ENCODE measurements around the gene AMOTL2.

The AMOTL2 gene

GRCh38 chr3:134363381-134363755 is 10.9 kb downstream of the AMOTL2 start:
- Histone ChIP-seq H3K9me3 (ENCODE audit: severe bottlenecking) (no peaks in the 10 kb centered on the region), H3K27ac (ENCODE audit: poor library complexity, severe bottlenecking) (peak overlapping the region; percentile 96), H3K36me3 (ENCODE audit: low read depth) (peaks cover 96% of the 10 kb centered on the region), H3K4me1 (ENCODE audit: insufficient read depth, poor library complexity, severe bottlenecking) (peaks cover 55% of the 10 kb centered on the region), H3K27me3 (ENCODE audit: insufficient read depth, poor library complexity, severe bottlenecking) (no peaks in the 10 kb centered on the region), H3K4me3 (ENCODE audit: severe bottlenecking) (no peak overlapping the region)
- ATAC-seq (ENCODE audit: low read depth), result no peak
- DNase-seq (ENCODE audit: low spot score), result no peak
- TF ChIP-seq CTCF (IDR thresholded peaks at IDR 0.05; ENCODE audit: poor library complexity, severe bottlenecking), result no peak

GRCh38 chr3:134362670-134363380 is 11.4 kb downstream of the AMOTL2 start:
- Histone ChIP-seq H3K27me3 (ENCODE audit: insufficient read depth, poor library complexity, severe bottlenecking) (no peaks in the 10 kb centered on the region), H3K4me1 (ENCODE audit: insufficient read depth, poor library complexity, severe bottlenecking) (peaks cover 61% of the 10 kb centered on the region), H3K4me3 (ENCODE audit: severe bottlenecking) (no peak overlapping the region), H3K9me3 (ENCODE audit: severe bottlenecking) (no peaks in the 10 kb centered on the region), H3K27ac (ENCODE audit: poor library complexity, severe bottlenecking) (peak overlapping the region; percentile 96), H3K36me3 (ENCODE audit: low read depth) (peaks cover 96% of the 10 kb centered on the region)
- ATAC-seq (ENCODE audit: low read depth) (no peak), DNase-seq (ENCODE audit: low spot score) (no peak)
- TF ChIP-seq CTCF (IDR thresholded peaks at IDR 0.05; ENCODE audit: poor library complexity, severe bottlenecking), result no peak

- Histone ChIP-seq H3K9me3 (ENCODE audit: severe bottlenecking) (no peaks in the 10 kb centered on the region), H3K36me3 (ENCODE audit: low read depth) (peaks cover 96% of the 10 kb centered on the region), H3K27ac (ENCODE audit: poor library complexity, severe bottlenecking) (peak overlapping the region; percentile 96), H3K4me3 (ENCODE audit: severe bottlenecking) (no peak overlapping the region), H3K27me3 (ENCODE audit: insufficient read depth, poor library complexity, severe bottlenecking) (no peaks in the 10 kb centered on the region), H3K4me1 (ENCODE audit: insufficient read depth, poor library complexity, severe bottlenecking) (peaks cover 67% of the 10 kb centered on the region)
- ATAC-seq (ENCODE audit: low read depth) (no peak), DNase-seq (ENCODE audit: low spot score) (peak; percentile 19)
- no peak for TF ChIP-seq CTCF (IDR thresholded peaks at IDR 0.05; ENCODE audit: poor library complexity, severe bottlenecking)
Measured at GRCh38 chr3:134362221-134362620, 12.0 kb downstream of the AMOTL2 start.

- Histone ChIP-seq H3K4me3 (ENCODE audit: severe bottlenecking) (no peak overlapping the region), H3K36me3 (ENCODE audit: low read depth) (peaks cover 96% of the 10 kb centered on the region), H3K4me1 (ENCODE audit: insufficient read depth, poor library complexity, severe bottlenecking) (peaks cover 62% of the 10 kb centered on the region), H3K27ac (ENCODE audit: poor library complexity, severe bottlenecking) (peak overlapping the region; percentile 96), H3K27me3 (ENCODE audit: insufficient read depth, poor library complexity, severe bottlenecking) (no peaks in the 10 kb centered on the region), H3K9me3 (ENCODE audit: severe bottlenecking) (no peaks in the 10 kb centered on the region)
- TF ChIP-seq CTCF (IDR thresholded peaks at IDR 0.05; ENCODE audit: poor library complexity, severe bottlenecking), result no peak
- DNase-seq (ENCODE audit: low spot score), result peak; percentile 56
- ATAC-seq (ENCODE audit: low read depth), result no peak
Measured at GRCh38 chr3:134361162-134361835, 12.9 kb downstream of the AMOTL2 start.

- H3K4me1 ChIP-seq (ENCODE audit: insufficient read depth, poor library complexity, severe bottlenecking), result peaks cover 55% of the 10 kb centered on the region
- DNase-seq (ENCODE audit: low spot score) (peak; percentile 60), ATAC-seq (ENCODE audit: low read depth) (no peak)
- H3K4me3 ChIP-seq (ENCODE audit: severe bottlenecking), result no peak overlapping the region
- peaks cover 96% of the 10 kb centered on the region for H3K36me3 ChIP-seq (ENCODE audit: low read depth)
- no peak for TF ChIP-seq CTCF (IDR thresholded peaks at IDR 0.05; ENCODE audit: poor library complexity, severe bottlenecking)
- no peaks in the 10 kb centered on the region for H3K27me3 ChIP-seq (ENCODE audit: insufficient read depth, poor library complexity, severe bottlenecking)
- H3K9me3 ChIP-seq (ENCODE audit: severe bottlenecking), result no peaks in the 10 kb centered on the region
- peak overlapping the region; percentile 96 for H3K27ac ChIP-seq (ENCODE audit: poor library complexity, severe bottlenecking)
Measured at GRCh38 chr3:134360046-134360445, 14.2 kb downstream of the AMOTL2 start.
